ENCODE measurements around the gene ZNF598. TPM values are rescaled to one million over a fixed set of nuclear protein-coding genes. Genes with fewer than 3 reads are reported as not detected.

ZNF598 gene
- total RNA-seq, 1 experiment from 2014 or later = 57.4 TPM

DNA sequence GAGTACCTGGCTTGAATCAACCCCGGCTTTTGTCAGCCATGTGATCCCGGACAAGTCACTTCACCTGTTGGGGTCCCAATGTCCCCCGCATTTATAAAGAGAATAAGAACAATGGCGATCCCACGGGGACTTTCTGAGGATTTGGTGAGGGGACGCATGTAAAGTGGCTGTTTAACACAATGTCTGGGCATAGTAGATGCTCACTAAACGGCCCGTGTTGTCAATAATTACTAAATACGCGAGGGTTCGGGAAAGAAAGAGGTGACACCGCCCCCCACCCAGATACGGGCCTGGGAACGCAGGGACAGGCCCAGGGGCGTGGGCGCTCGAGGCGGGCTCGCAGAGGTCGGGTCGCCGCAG lies 18.1 kb downstream of the ZNF598 start:
- CTCF ChIA-PET = interaction anchor here (1.6 kb wide), 1 partner anchor 12 kb away, joined by 9 read pairs; no protein-coding TSS in a partner anchor
- H2AFZ ChIP-seq (ENCODE audit: low read depth, low read length, poor library complexity, severe bottlenecking) = no peak overlapping the region
- BruUV-seq (replicated peaks) = no TSS peak
- no peaks in the 10 kb centered on the region for H3K9me3 ChIP-seq (ENCODE audit: control insufficient read depth in 1 of 2, insufficient read depth in 1 of 2, low read depth in 1 of 2, low read length in 2 of 2)
- H3K27ac ChIP-seq (ENCODE audit: low read depth, low read length) = no peak overlapping the region
- H3K79me2 ChIP-seq (ENCODE audit: insufficient read depth, low read length) = no peaks in the 10 kb centered on the region
- H3K4me2 ChIP-seq (ENCODE audit: low read length) = peak overlapping the region; percentile 27; the same call in 1 of the 2 replicates
- TF ChIP-seq, protein P1, sequence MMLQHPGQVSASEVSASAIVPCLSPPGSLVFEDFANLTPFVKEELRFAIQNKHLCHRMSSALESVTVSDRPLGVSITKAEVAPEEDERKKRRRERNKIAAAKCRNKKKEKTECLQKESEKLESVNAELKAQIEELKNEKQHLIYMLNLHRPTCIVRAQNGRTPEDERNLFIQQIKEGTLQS (IDR thresholded peaks at IDR 0.05) = no peak
- TF ChIP-seq, protein P2, sequence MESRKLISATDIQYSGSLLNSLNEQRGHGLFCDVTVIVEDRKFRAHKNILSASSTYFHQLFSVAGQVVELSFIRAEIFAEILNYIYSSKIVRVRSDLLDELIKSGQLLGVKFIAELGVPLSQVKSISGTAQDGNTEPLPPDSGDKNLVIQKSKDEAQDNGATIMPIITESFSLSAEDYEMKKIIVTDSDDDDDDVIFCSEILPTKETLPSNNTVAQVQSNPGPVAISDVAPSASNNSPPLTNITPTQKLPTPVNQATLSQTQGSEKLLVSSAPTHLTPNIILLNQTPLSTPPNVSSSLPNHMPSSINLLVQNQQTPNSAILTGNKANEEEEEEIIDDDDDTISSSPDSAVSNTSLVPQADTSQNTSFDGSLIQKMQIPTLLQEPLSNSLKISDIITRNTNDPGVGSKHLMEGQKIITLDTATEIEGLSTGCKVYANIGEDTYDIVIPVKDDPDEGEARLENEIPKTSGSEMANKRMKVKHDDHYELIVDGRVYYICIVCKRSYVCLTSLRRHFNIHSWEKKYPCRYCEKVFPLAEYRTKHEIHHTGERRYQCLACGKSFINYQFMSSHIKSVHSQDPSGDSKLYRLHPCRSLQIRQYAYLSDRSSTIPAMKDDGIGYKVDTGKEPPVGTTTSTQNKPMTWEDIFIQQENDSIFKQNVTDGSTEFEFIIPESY (IDR thresholded peaks at IDR 0.05; ENCODE audit: extremely low read depth, insufficient replicate concordance, low read length) = no peak
- TF ChIP-seq TCF7L2 (IDR thresholded peaks at IDR 0.05; ENCODE audit: borderline replicate concordance, extremely low read depth, insufficient read depth, insufficient read length) = no peak
- TF ChIP-seq YY1 (IDR thresholded peaks at IDR 0.05; ENCODE audit: extremely low read depth, insufficient replicate concordance, low read depth, low read length) = no peak
- no peak for TF ChIP-seq JUND (IDR thresholded peaks at IDR 0.05)
- TF ChIP-seq FOSL1 (IDR thresholded peaks at IDR 0.05; ENCODE audit: low read depth) = no peak
- no peak for TF ChIP-seq ELF1 (IDR thresholded peaks at IDR 0.05; ENCODE audit: borderline replicate concordance, low read depth)
- TF ChIP-seq SRF (IDR thresholded peaks at IDR 0.05; ENCODE audit: low read depth) = no peak
- TF ChIP-seq POLR2A (IDR thresholded peaks at IDR 0.05; ENCODE audit: borderline replicate concordance, extremely low read depth, insufficient read depth, insufficient read length) = no peak
- TF ChIP-seq, protein P3, sequence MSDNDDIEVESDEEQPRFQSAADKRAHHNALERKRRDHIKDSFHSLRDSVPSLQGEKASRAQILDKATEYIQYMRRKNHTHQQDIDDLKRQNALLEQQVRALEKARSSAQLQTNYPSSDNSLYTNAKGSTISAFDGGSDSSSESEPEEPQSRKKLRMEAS (IDR thresholded peaks at IDR 0.05) = no peak
- TF ChIP-seq ZFX (IDR thresholded peaks at IDR 0.05) = no peak
- no peak for TF ChIP-seq EZH2phosphoT487 (IDR thresholded peaks at IDR 0.05; ENCODE audit: borderline replicate concordance)
- no peak for TF ChIP-seq CEBPB (IDR thresholded peaks at IDR 0.05; ENCODE audit: low read depth)
- no peak for TF ChIP-seq EZH2 (IDR thresholded peaks at IDR 0.05)
- TF ChIP-seq SP1 (IDR thresholded peaks at IDR 0.05; ENCODE audit: low read depth) = no peak
- TF ChIP-seq CBX3 (IDR thresholded peaks at IDR 0.05; ENCODE audit: low read depth) = no peak
- TF ChIP-seq, protein P4, sequence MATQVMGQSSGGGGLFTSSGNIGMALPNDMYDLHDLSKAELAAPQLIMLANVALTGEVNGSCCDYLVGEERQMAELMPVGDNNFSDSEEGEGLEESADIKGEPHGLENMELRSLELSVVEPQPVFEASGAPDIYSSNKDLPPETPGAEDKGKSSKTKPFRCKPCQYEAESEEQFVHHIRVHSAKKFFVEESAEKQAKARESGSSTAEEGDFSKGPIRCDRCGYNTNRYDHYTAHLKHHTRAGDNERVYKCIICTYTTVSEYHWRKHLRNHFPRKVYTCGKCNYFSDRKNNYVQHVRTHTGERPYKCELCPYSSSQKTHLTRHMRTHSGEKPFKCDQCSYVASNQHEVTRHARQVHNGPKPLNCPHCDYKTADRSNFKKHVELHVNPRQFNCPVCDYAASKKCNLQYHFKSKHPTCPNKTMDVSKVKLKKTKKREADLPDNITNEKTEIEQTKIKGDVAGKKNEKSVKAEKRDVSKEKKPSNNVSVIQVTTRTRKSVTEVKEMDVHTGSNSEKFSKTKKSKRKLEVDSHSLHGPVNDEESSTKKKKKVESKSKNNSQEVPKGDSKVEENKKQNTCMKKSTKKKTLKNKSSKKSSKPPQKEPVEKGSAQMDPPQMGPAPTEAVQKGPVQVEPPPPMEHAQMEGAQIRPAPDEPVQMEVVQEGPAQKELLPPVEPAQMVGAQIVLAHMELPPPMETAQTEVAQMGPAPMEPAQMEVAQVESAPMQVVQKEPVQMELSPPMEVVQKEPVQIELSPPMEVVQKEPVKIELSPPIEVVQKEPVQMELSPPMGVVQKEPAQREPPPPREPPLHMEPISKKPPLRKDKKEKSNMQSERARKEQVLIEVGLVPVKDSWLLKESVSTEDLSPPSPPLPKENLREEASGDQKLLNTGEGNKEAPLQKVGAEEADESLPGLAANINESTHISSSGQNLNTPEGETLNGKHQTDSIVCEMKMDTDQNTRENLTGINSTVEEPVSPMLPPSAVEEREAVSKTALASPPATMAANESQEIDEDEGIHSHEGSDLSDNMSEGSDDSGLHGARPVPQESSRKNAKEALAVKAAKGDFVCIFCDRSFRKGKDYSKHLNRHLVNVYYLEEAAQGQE (IDR thresholded peaks at IDR 0.05; ENCODE audit: low read depth) = no peak
- H4K20me1 ChIP-seq (ENCODE audit: insufficient read depth) = no peaks in the 10 kb centered on the region
- peaks cover 11 to 34% of the 10 kb centered on the region in 2 experiments; a peak in 3 of 4 replicates for H3K4me1 ChIP-seq (ENCODE audit: control insufficient read depth in 1 of 2, insufficient read depth in 2 of 2, low read length in 2 of 2)
- no peak for ATAC-seq
- RAD21 ChIA-PET (ENCODE audit: low non-redundant PET in 1 of 2, low total read pairs in 2 of 2, uncharacterized antibody in 2 of 2, unreplicated experiment in 2 of 2) = no interaction called here
- intact Hi-C loops (cut with micrococcal nuclease) = no loop called here
- POLR2A ChIA-PET = no interaction called here
- DNase-seq (ENCODE audit: low read depth, low spot score) = no peak
- peaks cover 0 to 5% of the 10 kb centered on the region in 2 experiments; a peak in 1 of 4 replicates for H3K36me3 ChIP-seq (ENCODE audit: control insufficient read depth in 1 of 2, insufficient read depth in 2 of 2, low read length in 2 of 2)
- no peak overlapping the region for H3K4me3 ChIP-seq (replicated peaks in 1 of 2; ENCODE audit: low read depth in 1 of 2, low read length in 2 of 2)
- no peak overlapping the region for H3K9ac ChIP-seq (ENCODE audit: low read length)
- no peaks in the 10 kb centered on the region for H3K27me3 ChIP-seq (ENCODE audit: insufficient read depth, low read length)
- H3K9me2 ChIP-seq (ENCODE audit: insufficient read depth) = no peaks in the 10 kb centered on the region
